HG03103 (cell line): Measurements from ENCODE around the gene ARSB.
A peak's percentile ranks its signal among the peaks of the same experiment; 100 is the strongest.

Experiments used
- ATAC-seq: cut with Tn5 transposase; IDR thresholded peaks from one replicate; pipeline ENCODE4 v1.9.1; 2021; ENCODE audit warnings: low read depth; ENCODE audit not compliant: unreplicated experiment

ARSB gene

GRCh38 chr5:78760366-78760765 lies 224.7 kb downstream of the ARSB start:
- ATAC-seq = no peak

GRCh38 chr5:78758169-78758839 lies 226.8 kb downstream of the ARSB start:
- peak; percentile 70 for ATAC-seq

GRCh38 chr5:78757269-78758053 lies 227.6 kb downstream of the ARSB start:
- ATAC-seq = no peak

- ATAC-seq = no peak
These were observed 228.3 kb downstream of the ARSB start for GRCh38 chr5:78756858-78757257.

GRCh38 chr5:78755822-78756429 lies 229.2 kb downstream of the ARSB start:
- ATAC-seq = no peak

- no peak for ATAC-seq
These were observed 230.5 kb downstream of the ARSB start for GRCh38 chr5:78754655-78755054.

- ATAC-seq = no peak
These were observed 232.0 kb downstream of the ARSB start for GRCh38 chr5:78753093-78753531.

- ATAC-seq = no peak
These were observed 233.2 kb downstream of the ARSB start for GRCh38 chr5:78751872-78752271.

GRCh38 chr5:78750281-78750680 lies 234.8 kb downstream of the ARSB start:
- no peak for ATAC-seq

- ATAC-seq = no peak
These were observed 237.3 kb downstream of the ARSB start for GRCh38 chr5:78747705-78748359.

- no peak for ATAC-seq
These were observed 238.1 kb downstream of the ARSB start for GRCh38 chr5:78747055-78747454.

- ATAC-seq = no peak
These were observed 238.9 kb downstream of the ARSB start for GRCh38 chr5:78746021-78746770.

- ATAC-seq = no peak
These were observed 240.1 kb downstream of the ARSB start for GRCh38 chr5:78744951-78745534.

- ATAC-seq = no peak
These were observed 244.1 kb downstream of the ARSB start for GRCh38 chr5:78741019-78741418.

GRCh38 chr5:78738693-78739300 lies 246.3 kb downstream of the ARSB start:
- ATAC-seq = no peak

GRCh38 chr5:78738104-78738503 lies 247.0 kb downstream of the ARSB start:
- ATAC-seq = no peak

GRCh38 chr5:78735834-78736463 lies 249.2 kb downstream of the ARSB start:
- ATAC-seq = no peak

- no peak for ATAC-seq
These were observed 250.2 kb downstream of the ARSB start for GRCh38 chr5:78734950-78735349.
